OCI-LY1 (cell line): ENCODE measurements around the gene SHISA4.

ENCODE experiments used
- H2AFZ ChIP-seq: fragments of 200-600 bp; sonication (generic), shearing (Covaris generic); 2 replicates; pipeline ENCODE4 v1.6.0; 2014; ENCODE audit warnings: antibody characterized with exemption, mild to moderate bottlenecking, low read length
- H3F3A ChIP-seq: fragments of 200-600 bp; sonication (generic), shearing (Covaris generic); 2 replicates; pipeline ENCODE4 v1.6.0; 2014; ENCODE audit warnings: mild to moderate bottlenecking, antibody characterized with exemption, low read length, moderate library complexity; ENCODE audit not compliant: insufficient read depth
- H3K27ac ChIP-seq: fragments of 200-600 bp; sonication (generic); 2 replicates; pipeline ENCODE4 v1.5.1; 2014; ENCODE audit warnings: low read length, mixed run types, mild to moderate bottlenecking, low read depth; ENCODE audit not compliant: poor library complexity, severe bottlenecking
- H3K27me3 ChIP-seq: fragments of 200-600 bp; sonication (generic); 2 replicates; pipeline ENCODE4 v1.6.0; 2014; ENCODE audit warnings: antibody characterized with exemption, mild to moderate bottlenecking, low read length, moderate library complexity; ENCODE audit not compliant: insufficient read depth
- H3K36me3 ChIP-seq: fragments of 200-600 bp; sonication (generic); 2 replicates; pipeline ENCODE4 v1.6.1; 2014; ENCODE audit warnings: mild to moderate bottlenecking, antibody characterized with exemption, low read length, moderate library complexity, mixed read lengths; ENCODE audit not compliant: insufficient read depth
- H3K4me1 ChIP-seq: fragments of 200-600 bp; sonication (generic); 2 replicates; pipeline ENCODE4 v1.5.1; 2014; ENCODE audit warnings: mild to moderate bottlenecking, low read length, moderate library complexity; ENCODE audit not compliant: insufficient read depth, severe bottlenecking
- H3K4me2 ChIP-seq: fragments of 200-600 bp; sonication (generic), shearing (Covaris generic); 2 replicates; pipeline ENCODE4 v1.6.1; 2014; ENCODE audit warnings: low read length
- H3K4me3 ChIP-seq: fragments of 200-600 bp; sonication (generic); 2 replicates; pipeline ENCODE4 v1.5.1; 2014; ENCODE audit warnings: low read length, low read depth, mild to moderate bottlenecking, mixed read lengths; ENCODE audit not compliant: poor library complexity, severe bottlenecking
- H3K79me2 ChIP-seq: fragments of 200-600 bp; shearing (Covaris generic); 2 replicates; pipeline ENCODE4 v1.6.1; 2016; ENCODE audit warnings: mixed run types, low read length, mixed read lengths; ENCODE audit not compliant: insufficient read depth
- H3K9ac ChIP-seq: fragments of 200-600 bp; sonication (generic), shearing (Covaris generic); 2 replicates; pipeline ENCODE4 v1.6.1; 2014; ENCODE audit warnings: mild to moderate bottlenecking, low read length, mixed read lengths
- H3K9me2 ChIP-seq: fragments of 200-600 bp; sonication (generic), shearing (Covaris generic); 2 replicates; pipeline ENCODE4 v1.6.1; 2014; ENCODE audit warnings: low read depth, mild to moderate bottlenecking, low read length, mixed read lengths
- H3K9me3 ChIP-seq: fragments of 200-600 bp; shearing (Covaris generic); 2 replicates; pipeline ENCODE4 v1.6.1; 2014; ENCODE audit warnings: low read length, mixed read lengths
- H4K20me1 ChIP-seq: fragments of 200-600 bp; sonication (generic), shearing (Covaris generic); 2 replicates; pipeline ENCODE4 v1.6.0; 2016; ENCODE audit warnings: mild to moderate bottlenecking, low read length; ENCODE audit not compliant: insufficient read depth
- CTCF ChIP-seq: fragments of 200-600 bp; sonication (generic), shearing (Covaris generic); IDR thresholded peaks from 2 replicates; pipeline ENCODE4 v1.5.1; 2017; ENCODE audit warnings: mild to moderate bottlenecking, antibody characterized with exemption, low read length, moderate library complexity, mixed read lengths
- EZH2 ChIP-seq: fragments of 200-600 bp; sonication (generic), shearing (Covaris generic); IDR thresholded peaks from 2 replicates; pipeline ENCODE4 v1.8.0; 2017; ENCODE audit warnings: borderline replicate concordance, mixed run types, mild to moderate bottlenecking, antibody characterized with exemption, low read length, moderate library complexity, mixed read lengths

The SHISA4 gene

GRCh38 chr1:201841265-201841912 is 47.3 kb upstream of the SHISA4 start:
- H3K4me3 ChIP-seq: no peak overlapping the region
- H3K9me2 ChIP-seq: no peaks in the 10 kb centered on the region
- no peak overlapping the region for H3K4me2 ChIP-seq
- H3K79me2 ChIP-seq: peaks cover 98% of the 10 kb centered on the region
- no peaks in the 10 kb centered on the region for H3K27me3 ChIP-seq
- no peak for TF ChIP-seq CTCF
- no peak for TF ChIP-seq EZH2
- H2AFZ ChIP-seq: no peak overlapping the region
- H3F3A ChIP-seq: peaks cover 3% of the 10 kb centered on the region
- H3K36me3 ChIP-seq: peaks cover 36% of the 10 kb centered on the region
- H4K20me1 ChIP-seq: 0 out of 2 replicates have a peak, but pooled peaks cover 2% of the 10 kb centered on the region
- no peak overlapping the region for H3K27ac ChIP-seq
- peaks cover 11% of the 10 kb centered on the region for H3K4me1 ChIP-seq
- no peak overlapping the region for H3K9ac ChIP-seq
- no peaks in the 10 kb centered on the region for H3K9me3 ChIP-seq

- Histone ChIP-seq H3K9ac (no peak overlapping the region), H3K27me3 (no peaks in the 10 kb centered on the region), H3K79me2 (peaks cover 86% of the 10 kb centered on the region), H3K4me2 (no peak overlapping the region), H3K9me3 (no peaks in the 10 kb centered on the region), H3K36me3 (peaks cover 33% of the 10 kb centered on the region), H2AFZ (no peak overlapping the region), H3K4me3 (no peak overlapping the region), H3K9me2 (no peaks in the 10 kb centered on the region), H3F3A (peaks cover 3% of the 10 kb centered on the region), H4K20me1 (0 out of 2 replicates have a peak, but pooled peaks cover 2% of the 10 kb centered on the region), H3K27ac (no peak overlapping the region), H3K4me1 (no peaks in the 10 kb centered on the region)
- TF ChIP-seq CTCF (no peak), EZH2 (no peak)
Observed at GRCh38 chr1:201842472-201843027, 46.1 kb upstream of the SHISA4 start.

- peaks cover 3% of the 10 kb centered on the region; the same call in 1 of the 2 replicates for H3F3A ChIP-seq
- H3K9me2 ChIP-seq: no peaks in the 10 kb centered on the region
- no peak overlapping the region for H3K9ac ChIP-seq
- no peak overlapping the region for H2AFZ ChIP-seq
- H3K79me2 ChIP-seq: peaks cover 58% of the 10 kb centered on the region
- H3K4me3 ChIP-seq: no peak overlapping the region
- no peak for TF ChIP-seq CTCF
- no peak for TF ChIP-seq EZH2
- H3K4me2 ChIP-seq: no peak overlapping the region
- no peaks in the 10 kb centered on the region for H3K27me3 ChIP-seq
- no peak overlapping the region for H3K27ac ChIP-seq
- no peaks in the 10 kb centered on the region for H3K4me1 ChIP-seq
- no peaks in the 10 kb centered on the region for H3K9me3 ChIP-seq
- H3K36me3 ChIP-seq: peaks cover 50% of the 10 kb centered on the region
- H4K20me1 ChIP-seq: 0 out of 2 replicates have a peak, but pooled peaks cover 5% of the 10 kb centered on the region
Observed at GRCh38 chr1:201845331-201846083, 43.2 kb upstream of the SHISA4 start.
